Measurements from ENCODE around the gene INPP5J.

Gene INPP5J

DNA sequence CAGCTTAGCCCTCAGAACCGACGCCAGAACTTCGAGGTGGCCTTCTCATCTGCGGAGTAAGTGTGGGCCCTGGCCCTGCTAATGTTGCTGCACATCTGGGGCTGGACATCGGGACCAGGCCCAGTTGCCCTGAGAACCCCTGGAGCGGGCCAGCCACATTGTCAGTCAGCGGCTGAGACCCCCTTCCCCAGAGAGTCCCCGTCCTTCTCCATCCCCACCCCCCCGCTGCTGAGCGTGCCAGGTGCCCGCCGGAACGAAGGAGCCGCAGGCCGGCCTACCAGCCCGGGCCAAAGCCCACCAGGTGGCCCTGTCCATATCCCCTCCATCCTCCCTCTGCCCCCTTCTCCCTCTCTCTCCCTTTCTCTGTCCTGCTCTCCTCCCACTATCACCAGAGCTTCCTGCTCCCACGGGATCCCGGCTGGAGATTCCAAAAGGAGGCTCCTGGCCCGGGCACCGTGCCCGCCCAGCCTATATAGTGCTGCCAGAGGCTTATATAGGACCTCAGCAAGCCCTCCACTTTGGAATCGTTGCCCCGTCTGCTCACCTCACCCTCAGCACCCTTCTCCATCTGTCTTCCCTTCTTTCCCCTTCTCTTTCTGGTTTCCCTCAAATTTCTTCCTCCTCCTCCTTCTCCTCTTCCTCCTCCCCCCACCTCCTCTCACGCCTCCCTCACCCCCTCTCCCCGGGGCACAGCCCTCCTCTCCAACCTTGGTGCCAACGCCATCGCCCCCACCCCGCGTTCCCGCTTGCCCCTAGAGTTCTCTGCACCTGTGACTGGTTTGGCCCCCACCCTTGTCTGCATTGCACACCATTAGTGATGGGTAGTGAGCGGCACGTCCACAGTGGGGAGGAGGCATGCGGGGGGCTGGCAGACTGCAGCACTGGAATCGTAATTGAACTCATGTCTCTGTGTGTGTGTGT lies 22.7 kb upstream of the INPP5J start:
- no peak for TF ChIP-seq YY1 (IDR thresholded peaks at IDR 0.05; ENCODE audit: insufficient read depth, insufficient read length)
- no peak for TF ChIP-seq SUZ12 (IDR thresholded peaks at IDR 0.05; ENCODE audit: extremely low read depth, insufficient read depth, insufficient read length)
- no peak for TF ChIP-seq ZNF274 (IDR thresholded peaks at IDR 0.05; ENCODE audit: low read depth, low read length)
- no peaks in the 10 kb centered on the region for H3K9me3 ChIP-seq (ENCODE audit: insufficient read depth, low read length)
- H3K27me3 ChIP-seq (ENCODE audit: insufficient read depth, insufficient read length), result no peaks in the 10 kb centered on the region
- no peak overlapping the region for H3K9ac ChIP-seq (ENCODE audit: insufficient read length, low read depth)
- no peak overlapping the region for H3K4me3 ChIP-seq (ENCODE audit: insufficient read length, low read depth)
- H3K4me1 ChIP-seq (ENCODE audit: insufficient read depth, insufficient read length), result peaks cover 2% of the 10 kb centered on the region
- H3K36me3 ChIP-seq (ENCODE audit: insufficient read depth, insufficient read length, low read length), result peaks cover 78% of the 10 kb centered on the region
- no peak for DNase-seq (ENCODE audit: low read depth, low spot score)

DNA sequence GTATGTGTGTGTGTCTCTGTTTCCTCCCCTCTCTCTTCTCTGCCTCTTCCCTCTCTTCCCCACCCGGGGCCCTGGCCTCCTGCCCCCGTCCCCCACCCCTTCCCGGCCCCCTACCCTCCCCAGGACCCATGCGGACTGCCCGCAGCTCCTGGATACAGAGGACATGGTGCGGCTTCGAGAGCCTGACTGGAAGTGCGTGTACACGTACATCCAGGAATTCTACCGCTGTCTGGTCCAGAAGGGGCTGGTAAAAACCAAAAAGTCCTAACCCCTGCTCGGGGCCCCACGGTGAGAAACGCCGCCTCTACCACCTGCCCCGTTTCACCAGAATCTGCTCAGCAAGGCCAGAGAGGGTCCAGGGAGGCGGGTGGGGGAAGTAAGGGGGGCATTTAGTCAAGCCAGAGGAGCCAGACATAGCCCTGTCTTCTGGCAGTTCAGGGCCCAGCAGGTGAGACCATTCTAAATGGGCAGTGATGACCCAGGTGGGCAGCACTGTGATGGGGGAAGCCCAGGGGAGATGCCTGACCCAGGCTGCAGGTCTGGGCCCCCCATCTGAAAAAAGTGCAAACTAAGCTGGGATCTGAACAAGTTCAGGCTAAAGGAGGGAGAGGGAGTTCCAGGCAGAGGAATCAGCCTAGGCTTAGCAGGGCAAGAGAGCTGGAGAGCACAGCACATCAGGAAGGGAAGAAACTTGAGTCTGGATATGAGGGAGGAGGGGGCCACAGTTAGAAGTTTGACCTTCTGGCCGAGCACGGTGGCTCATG lies 21.8 kb upstream of the INPP5J start:
- Histone ChIP-seq H3K27me3 (ENCODE audit: insufficient read depth, insufficient read length) (no peaks in the 10 kb centered on the region), H3K9ac (ENCODE audit: insufficient read length, low read depth) (no peak overlapping the region), H3K36me3 (ENCODE audit: insufficient read depth, insufficient read length, low read length) (peaks cover 77% of the 10 kb centered on the region), H3K9me3 (ENCODE audit: insufficient read depth, low read length) (no peaks in the 10 kb centered on the region), H3K4me1 (ENCODE audit: insufficient read depth, insufficient read length) (peaks cover 5% of the 10 kb centered on the region), H3K4me3 (ENCODE audit: insufficient read length, low read depth) (no peak overlapping the region)
- DNase-seq (ENCODE audit: low read depth, low spot score), result no peak
- TF ChIP-seq YY1 (IDR thresholded peaks at IDR 0.05; ENCODE audit: insufficient read depth, insufficient read length), result no peak
- no peak for TF ChIP-seq SUZ12 (IDR thresholded peaks at IDR 0.05; ENCODE audit: extremely low read depth, insufficient read depth, insufficient read length)
- no peak for TF ChIP-seq ZNF274 (IDR thresholded peaks at IDR 0.05; ENCODE audit: low read depth, low read length)

DNA sequence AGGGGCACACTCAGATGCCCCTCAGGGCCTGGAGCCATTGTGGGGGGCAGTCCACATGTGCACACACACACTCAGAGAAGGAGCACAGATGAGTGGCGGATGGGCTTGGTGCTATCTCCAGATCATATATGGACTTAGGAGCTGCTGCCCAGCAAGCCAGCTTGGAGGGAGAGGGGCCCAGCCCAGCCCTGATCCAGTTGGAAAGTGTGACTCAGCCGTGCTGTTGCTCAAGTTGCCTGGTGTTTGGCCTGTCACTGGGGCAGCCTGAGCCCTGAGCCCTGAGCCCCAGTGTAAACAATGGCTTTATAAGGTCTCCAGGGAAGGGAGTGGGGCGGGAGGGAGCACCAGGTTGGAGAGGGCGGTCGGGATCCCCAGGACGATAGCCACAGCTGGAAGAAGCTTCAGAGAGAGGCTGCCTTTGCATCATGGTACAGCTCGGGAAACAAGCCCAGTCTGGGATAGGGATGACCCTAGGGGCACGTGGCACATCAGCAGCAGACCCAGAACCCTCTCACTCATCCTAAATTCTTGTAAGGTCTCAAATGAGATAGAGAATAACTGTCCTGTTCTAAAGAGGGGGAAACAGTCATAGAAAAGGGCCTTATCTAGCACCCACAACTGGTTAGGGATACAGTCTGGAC lies 20.2 kb upstream of the INPP5J start:
- Histone ChIP-seq H3K9ac (ENCODE audit: insufficient read length, low read depth) (no peak overlapping the region), H3K27me3 (ENCODE audit: insufficient read depth, insufficient read length) (peaks cover 8% of the 10 kb centered on the region), H3K36me3 (ENCODE audit: insufficient read depth, insufficient read length, low read length) (peaks cover 66% of the 10 kb centered on the region), H3K4me1 (ENCODE audit: insufficient read depth, insufficient read length) (peaks cover 5% of the 10 kb centered on the region), H3K4me3 (ENCODE audit: insufficient read length, low read depth) (no peak overlapping the region), H3K9me3 (ENCODE audit: insufficient read depth, low read length) (no peaks in the 10 kb centered on the region)
- no peak for TF ChIP-seq YY1 (IDR thresholded peaks at IDR 0.05; ENCODE audit: insufficient read depth, insufficient read length)
- no peak for TF ChIP-seq SUZ12 (IDR thresholded peaks at IDR 0.05; ENCODE audit: extremely low read depth, insufficient read depth, insufficient read length)
- TF ChIP-seq ZNF274 (IDR thresholded peaks at IDR 0.05; ENCODE audit: low read depth, low read length), result no peak
- no peak for DNase-seq (ENCODE audit: low read depth, low spot score)

DNA sequence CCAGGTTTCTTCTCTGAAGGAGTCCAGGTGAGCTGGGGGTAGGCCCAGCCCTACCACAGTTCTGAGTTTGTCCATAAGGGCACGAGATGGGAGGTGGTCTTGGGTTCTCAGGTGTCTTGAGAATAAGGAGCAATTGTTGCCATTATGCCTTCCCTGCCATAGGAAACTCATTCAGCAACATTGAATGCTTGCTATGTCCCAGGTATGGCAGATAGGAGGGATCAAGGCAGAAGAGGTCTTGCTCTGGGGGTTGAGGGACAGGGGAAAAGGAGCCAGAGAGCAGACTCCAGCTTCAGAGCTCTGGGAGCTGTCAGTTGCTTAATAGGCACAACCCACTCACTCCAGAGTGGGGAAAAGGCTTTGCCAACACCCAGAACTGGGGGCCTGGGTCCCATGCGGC lies 19.7 kb upstream of the INPP5J start:
- Histone ChIP-seq H3K27me3 (ENCODE audit: insufficient read depth, insufficient read length) (peaks cover 8% of the 10 kb centered on the region), H3K9ac (ENCODE audit: insufficient read length, low read depth) (no peak overlapping the region), H3K36me3 (ENCODE audit: insufficient read depth, insufficient read length, low read length) (peaks cover 60% of the 10 kb centered on the region), H3K9me3 (ENCODE audit: insufficient read depth, low read length) (no peaks in the 10 kb centered on the region), H3K4me1 (ENCODE audit: insufficient read depth, insufficient read length) (peaks cover 5% of the 10 kb centered on the region), H3K4me3 (ENCODE audit: insufficient read length, low read depth) (no peak overlapping the region)
- no peak for DNase-seq (ENCODE audit: low read depth, low spot score)
- no peak for TF ChIP-seq SUZ12 (IDR thresholded peaks at IDR 0.05; ENCODE audit: extremely low read depth, insufficient read depth, insufficient read length)
- TF ChIP-seq ZNF274 (IDR thresholded peaks at IDR 0.05; ENCODE audit: low read depth, low read length), result no peak
- TF ChIP-seq YY1 (IDR thresholded peaks at IDR 0.05; ENCODE audit: insufficient read depth, insufficient read length), result no peak

DNA sequence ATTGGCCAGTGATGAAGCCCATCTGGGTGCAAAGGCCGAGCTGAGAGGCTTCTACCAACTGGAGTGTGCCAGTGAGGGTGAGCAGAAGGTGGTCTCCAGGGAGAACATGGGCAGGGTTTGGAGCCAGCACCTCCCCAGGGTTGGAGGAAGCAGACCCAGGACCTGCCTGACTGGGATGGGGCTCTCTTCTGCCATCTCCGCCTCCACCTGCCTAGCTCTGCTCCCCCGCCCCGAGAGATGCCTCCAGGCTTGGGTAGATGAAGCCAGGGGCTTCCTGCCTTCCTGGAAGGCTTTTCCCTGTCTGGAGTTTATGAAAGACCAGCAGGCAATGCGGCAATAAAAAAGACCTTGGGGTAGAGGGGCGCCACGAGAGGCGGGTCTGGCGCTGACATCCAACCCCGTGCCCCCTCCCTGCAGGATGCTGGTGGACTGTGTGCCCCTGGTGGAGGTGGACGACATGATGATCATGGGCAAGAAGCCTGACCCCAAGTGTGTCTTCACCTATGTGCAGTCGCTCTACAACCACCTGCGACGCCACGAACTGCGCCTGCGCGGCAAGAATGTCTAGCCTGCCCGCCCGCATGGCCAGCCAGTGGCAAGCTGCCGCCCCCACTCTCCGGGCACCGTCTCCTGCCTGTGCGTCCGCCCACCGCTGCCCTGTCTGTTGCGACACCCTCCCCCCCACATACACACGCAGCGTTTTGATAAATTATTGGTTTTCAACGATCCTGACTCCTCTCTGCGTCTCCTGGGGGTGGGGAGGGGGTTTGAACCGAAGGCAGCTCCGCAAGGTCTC lies 18.7 kb upstream of the INPP5J start:
- Histone ChIP-seq H3K4me3 (ENCODE audit: insufficient read length, low read depth) (no peak overlapping the region), H3K9ac (ENCODE audit: insufficient read length, low read depth) (no peak overlapping the region), H3K9me3 (ENCODE audit: insufficient read depth, low read length) (no peaks in the 10 kb centered on the region), H3K4me1 (ENCODE audit: insufficient read depth, insufficient read length) (peaks cover 3% of the 10 kb centered on the region), H3K27me3 (ENCODE audit: insufficient read depth, insufficient read length) (peaks cover 8% of the 10 kb centered on the region), H3K36me3 (ENCODE audit: insufficient read depth, insufficient read length, low read length) (peaks cover 53% of the 10 kb centered on the region)
- no peak for DNase-seq (ENCODE audit: low read depth, low spot score)
- TF ChIP-seq SUZ12 (IDR thresholded peaks at IDR 0.05; ENCODE audit: extremely low read depth, insufficient read depth, insufficient read length) (no peak), YY1 (IDR thresholded peaks at IDR 0.05; ENCODE audit: insufficient read depth, insufficient read length) (no peak), ZNF274 (IDR thresholded peaks at IDR 0.05; ENCODE audit: low read depth, low read length) (no peak)

DNA sequence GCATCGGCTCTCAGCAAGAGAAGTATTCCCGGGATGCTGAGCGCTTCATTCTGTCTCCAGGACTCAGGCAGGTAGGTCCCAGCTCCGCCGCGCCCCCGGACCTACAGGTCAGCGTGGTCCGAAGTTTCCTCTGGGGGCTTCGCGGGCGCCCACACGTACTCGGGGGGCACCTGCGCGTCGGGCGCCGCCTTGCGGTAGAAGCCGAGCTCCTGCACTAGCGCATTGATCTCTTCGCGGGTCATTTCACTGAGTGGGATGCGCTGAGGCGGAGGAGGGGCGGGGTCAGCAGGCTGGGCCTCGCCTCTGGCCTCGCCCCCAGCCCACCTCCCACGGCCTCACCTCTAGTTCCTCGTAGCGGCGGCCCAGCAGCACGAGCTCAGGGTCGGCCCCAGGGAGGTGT lies 17.9 kb upstream of the INPP5J start:
- DNase-seq (ENCODE audit: low read depth, low spot score), result no peak
- TF ChIP-seq ZNF274 (IDR thresholded peaks at IDR 0.05; ENCODE audit: low read depth, low read length) (no peak), SUZ12 (IDR thresholded peaks at IDR 0.05; ENCODE audit: extremely low read depth, insufficient read depth, insufficient read length) (no peak), YY1 (IDR thresholded peaks at IDR 0.05; ENCODE audit: insufficient read depth, insufficient read length) (no peak)
- no peak overlapping the region for H3K4me3 ChIP-seq (ENCODE audit: insufficient read length, low read depth)
- no peak overlapping the region for H3K9ac ChIP-seq (ENCODE audit: insufficient read length, low read depth)
- peaks cover 8% of the 10 kb centered on the region for H3K27me3 ChIP-seq (ENCODE audit: insufficient read depth, insufficient read length)
- H3K36me3 ChIP-seq (ENCODE audit: insufficient read depth, insufficient read length, low read length), result peaks cover 45% of the 10 kb centered on the region
- no peaks in the 10 kb centered on the region for H3K9me3 ChIP-seq (ENCODE audit: insufficient read depth, low read length)
- H3K4me1 ChIP-seq (ENCODE audit: insufficient read depth, insufficient read length), result peaks cover 3% of the 10 kb centered on the region

Measured in NT2/D1 (cell line).